Kidney glomerular epithelial cell (primary cell): ENCODE measurements around the gene GJA9.
"Not testable (repeated sequence)": the region's sequence is repeated elsewhere in the genome, so short reads cannot be mapped to it uniquely, and the experiment has no call there.

Source experiments
- DNase-seq: peaks from one replicate; lab custom pipeline; 2025; lab: John Stamatoyannopoulos, UW

GJA9 gene

GRCh38 chr1:38881487-38881886 is at the start of gene GJA9:
GJA9 (minus strand) TSS chr1:38881587; CDS start chr1:38876098, 5,489 bp downstream.
- DNase-seq = no peak

GRCh38 chr1:38929476-38929875 is 48.1 kb upstream of the GJA9 start:
- no peak for DNase-seq

GRCh38 chr1:38929054-38929453 is 47.7 kb upstream of the GJA9 start:
- no peak for DNase-seq

- no peak for DNase-seq
Observed at GRCh38 chr1:38926091-38926490, 44.7 kb upstream of the GJA9 start.

GRCh38 chr1:38925391-38925790 is 44.0 kb upstream of the GJA9 start:
- no peak for DNase-seq

- no peak for DNase-seq
Observed at GRCh38 chr1:38923607-38924006, 42.2 kb upstream of the GJA9 start.

- no peak for DNase-seq
Observed at GRCh38 chr1:38919130-38919529, 37.7 kb upstream of the GJA9 start.

GRCh38 chr1:38918568-38918967 is 37.2 kb upstream of the GJA9 start:
- DNase-seq = no peak

GRCh38 chr1:38917772-38918171 is 36.4 kb upstream of the GJA9 start:
- DNase-seq = no peak

GRCh38 chr1:38917337-38917736 is 36.0 kb upstream of the GJA9 start:
- DNase-seq = no peak

- no peak for DNase-seq
Observed at GRCh38 chr1:38915352-38915948, 34.1 kb upstream of the GJA9 start.

GRCh38 chr1:38914908-38915307 is 33.5 kb upstream of the GJA9 start:
- not testable (repeated sequence) for DNase-seq

- no peak for DNase-seq
Observed at GRCh38 chr1:38908821-38909220, 27.4 kb upstream of the GJA9 start.

- no peak for DNase-seq
Observed at GRCh38 chr1:38905985-38906384, 24.6 kb upstream of the GJA9 start.

GRCh38 chr1:38899560-38899959 is 18.2 kb upstream of the GJA9 start:
- no peak for DNase-seq

GRCh38 chr1:38898653-38899230 is 17.4 kb upstream of the GJA9 start:
- no peak for DNase-seq

GRCh38 chr1:38896169-38896568 is 14.8 kb upstream of the GJA9 start:
- DNase-seq = no peak

- DNase-seq = no peak
Observed at GRCh38 chr1:38892976-38893375, 11.6 kb upstream of the GJA9 start.

- no peak for DNase-seq
Observed at GRCh38 chr1:38891753-38892152, 10.4 kb upstream of the GJA9 start.

- no peak for DNase-seq
Observed at GRCh38 chr1:38889589-38889988, 8.2 kb upstream of the GJA9 start.

- DNase-seq = no peak
Observed at GRCh38 chr1:38888423-38889333, 7.3 kb upstream of the GJA9 start.

- no peak for DNase-seq
Observed at GRCh38 chr1:38885092-38885491, 3.7 kb upstream of the GJA9 start.

- DNase-seq = no peak
Observed at GRCh38 chr1:38875811-38876210, 5.6 kb downstream of the GJA9 start.
